Stimulated activated CD8-positive, alpha-beta memory T cell treated with anti-CD3 and anti-CD28 coated beads, Interleukin-7, amount 100 ng/mL, for 1 hour (primary cell): ENCODE results near the gene MTMR1.

Source experiments
- DNase-seq, 2 donors: peaks; one replicate each; pipeline ENCODE4 v3.0.0-alpha.2; 2020; ENCODE audit warnings: low read depth in 2 of 2

The MTMR1 gene

DNA sequence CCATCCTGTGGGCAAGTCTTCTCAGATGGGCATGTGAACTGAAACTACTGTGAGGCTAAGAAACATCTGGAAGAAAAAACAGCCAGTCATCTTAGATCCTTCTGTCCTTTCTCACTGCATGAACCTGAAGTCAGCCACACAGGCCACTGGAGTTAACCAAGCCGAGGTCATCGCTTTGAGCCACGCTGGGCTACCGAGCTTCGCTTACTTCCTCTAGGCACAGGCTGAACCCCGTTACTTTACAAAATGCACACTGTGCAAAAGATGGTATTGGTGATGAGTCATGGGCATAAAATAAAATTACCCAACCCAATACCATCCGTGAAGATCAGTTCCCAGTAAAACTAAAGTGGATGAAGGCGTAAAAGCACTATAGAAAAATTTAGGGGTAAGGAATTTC is 86.2 kb downstream of the MTMR1 start:
- DNase-seq: no peak

DNA sequence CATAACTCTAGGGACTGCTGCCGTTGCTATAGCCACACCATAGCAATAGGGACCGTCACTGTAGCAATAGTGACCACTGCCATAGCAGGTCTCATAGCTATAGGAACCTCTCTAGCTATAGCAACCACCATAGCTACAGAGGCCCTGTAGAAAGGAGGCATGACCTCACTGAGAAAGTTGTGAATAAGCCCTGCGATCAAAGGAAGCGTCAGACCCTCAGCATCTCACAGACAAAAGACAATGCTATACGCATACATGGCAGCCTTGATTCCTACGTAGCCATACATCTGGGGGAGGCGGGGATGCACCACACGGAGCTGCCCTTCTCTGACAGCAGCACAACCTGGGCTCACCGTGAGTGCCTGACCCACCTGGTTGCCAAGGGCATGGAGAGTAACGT is 88.5 kb downstream of the MTMR1 start:
- DNase-seq: no peak

DNA sequence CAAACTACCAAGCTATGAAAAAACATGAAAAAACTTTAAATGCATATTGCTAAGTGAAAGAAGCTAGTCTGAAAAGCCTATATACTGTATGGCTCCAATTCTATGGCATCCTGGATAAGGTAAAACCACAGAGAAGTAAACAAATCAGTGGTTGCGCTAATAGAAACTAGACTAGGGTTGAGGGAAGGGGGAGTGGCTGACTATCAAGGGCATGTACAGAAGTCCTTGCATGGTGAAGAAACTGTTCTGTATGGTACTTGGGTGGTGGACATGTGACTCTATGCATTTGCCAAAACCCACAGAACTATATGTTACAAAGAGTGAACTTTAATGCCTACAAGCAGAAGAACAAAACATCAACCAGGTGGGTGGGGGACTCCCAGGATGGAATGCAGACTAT is 96.8 kb downstream of the MTMR1 start:
- no peak for DNase-seq

DNA sequence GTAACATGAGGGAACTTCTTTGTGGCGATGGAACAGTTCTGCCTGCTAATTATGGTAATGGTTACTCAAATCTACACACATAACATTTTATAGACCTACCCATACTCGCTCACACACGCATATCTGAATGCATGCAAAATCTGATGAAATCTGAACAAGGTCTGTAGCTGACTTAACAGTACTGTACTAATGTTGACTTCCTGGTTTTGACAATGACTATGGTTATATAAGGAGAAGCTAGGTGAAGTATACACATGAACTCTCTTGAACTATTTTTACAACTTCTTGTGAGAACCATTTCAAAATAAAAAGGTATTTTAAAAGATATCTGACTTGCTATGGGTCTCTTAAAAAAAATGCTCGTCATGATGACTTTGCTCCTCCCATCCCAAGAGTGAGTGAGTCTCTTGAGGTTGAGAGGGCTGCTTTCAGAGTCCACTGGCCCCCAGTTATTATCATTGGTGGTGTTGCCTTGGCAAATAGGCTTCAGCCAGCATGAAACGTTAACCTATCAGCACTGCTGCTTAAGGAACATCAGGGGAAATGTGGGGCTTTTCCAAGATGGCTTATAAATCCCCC is 99.8 kb downstream of the MTMR1 start:
- no peak for DNase-seq

DNA sequence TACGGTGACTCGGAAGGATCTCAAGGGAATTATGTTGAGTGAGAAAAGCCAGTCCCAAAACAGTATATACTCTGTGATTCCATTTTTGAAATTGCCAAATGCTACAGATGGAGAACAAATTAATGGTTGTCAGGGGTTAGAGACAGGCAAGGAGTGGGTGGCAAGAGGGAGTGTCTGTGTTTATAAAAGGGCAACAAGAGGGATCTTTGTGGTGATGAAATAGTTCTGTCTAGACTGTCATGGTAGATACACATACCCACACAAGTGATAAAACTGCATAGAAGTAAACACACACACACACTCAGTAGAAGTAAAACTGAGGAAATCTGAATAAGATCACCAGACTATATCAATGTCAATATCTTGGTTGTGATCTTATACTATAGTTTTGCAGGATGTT is 112.5 kb downstream of the MTMR1 start:
- DNase-seq: no peak

DNA sequence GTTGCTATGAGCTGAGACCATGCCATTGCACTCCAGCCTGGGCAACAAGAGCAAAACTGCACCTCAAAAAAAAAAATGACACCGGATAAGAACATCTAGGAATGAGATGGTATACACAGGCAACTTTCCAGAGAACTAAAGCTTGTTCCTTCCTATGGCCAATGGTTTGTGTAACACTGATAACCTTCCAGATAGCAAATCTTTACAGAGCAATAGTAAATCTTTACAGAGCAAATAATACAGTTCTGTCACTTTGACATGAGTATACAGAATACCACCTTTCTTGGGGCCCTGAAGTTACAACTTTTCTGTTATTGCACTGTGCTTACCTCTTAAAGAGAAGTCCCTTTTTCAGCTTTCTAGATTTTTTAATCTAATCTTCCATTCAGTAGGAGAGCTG is 113.6 kb downstream of the MTMR1 start:
- DNase-seq: no peak

DNA sequence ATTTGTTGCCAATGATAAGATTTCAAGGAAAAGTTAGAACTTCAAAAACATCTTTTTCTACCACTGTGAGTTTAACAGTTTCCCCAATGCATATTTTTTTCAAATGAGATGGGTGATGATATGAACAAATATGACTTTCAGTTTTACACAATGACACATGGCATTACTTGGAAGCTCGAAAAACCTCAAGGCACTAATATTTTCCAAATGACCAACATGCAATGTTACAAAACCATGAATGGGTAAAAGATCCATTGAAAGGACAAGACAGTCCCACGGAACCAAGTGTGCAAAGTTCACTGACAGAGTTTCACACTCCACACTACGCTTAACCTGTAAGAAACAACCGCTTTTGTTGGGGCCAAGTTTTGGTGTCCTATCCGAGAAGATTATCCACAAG is 120.7 kb downstream of the MTMR1 start:
- no peak for DNase-seq
